ENCODE measurements around the gene CSTPP1.
"Not testable (repeated sequence)": the region's sequence is repeated elsewhere in the genome, so short reads cannot be mapped to it uniquely, and the experiment has no call there.

The CSTPP1 gene

DNA sequence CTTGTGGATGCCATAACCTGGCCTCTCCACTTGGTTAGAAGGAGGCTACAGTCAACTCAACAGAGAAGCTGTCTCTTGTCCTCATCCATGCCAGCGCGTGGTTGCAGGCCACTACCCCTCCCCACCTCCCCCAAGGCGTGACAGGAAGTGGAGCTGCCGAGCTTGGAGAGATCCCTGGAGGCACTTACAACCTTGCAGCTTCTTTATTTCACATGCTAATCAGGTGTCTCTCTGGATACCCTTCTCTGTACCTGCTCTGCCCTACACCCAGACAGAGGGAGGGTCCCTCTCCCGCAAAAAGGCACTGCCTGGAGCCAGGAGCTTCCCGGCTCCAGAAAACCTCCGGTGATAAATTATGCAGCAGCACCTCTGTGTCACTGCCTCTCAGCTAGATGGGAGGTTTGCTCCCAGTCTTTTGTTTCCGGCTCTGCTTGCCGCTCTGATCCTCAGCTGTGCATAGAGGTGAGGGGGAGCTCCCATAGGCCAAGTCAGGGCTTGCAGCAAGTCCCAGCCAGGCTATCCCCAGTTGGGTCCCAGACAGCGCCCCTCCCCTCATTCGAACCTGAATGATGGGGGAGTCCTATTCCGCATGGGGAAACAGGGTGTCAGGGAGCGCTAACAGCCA, 23.9 kb upstream of the CSTPP1 start:
- DNase-seq (ENCODE audit: low read depth in 2 of 2), result no peak

DNA sequence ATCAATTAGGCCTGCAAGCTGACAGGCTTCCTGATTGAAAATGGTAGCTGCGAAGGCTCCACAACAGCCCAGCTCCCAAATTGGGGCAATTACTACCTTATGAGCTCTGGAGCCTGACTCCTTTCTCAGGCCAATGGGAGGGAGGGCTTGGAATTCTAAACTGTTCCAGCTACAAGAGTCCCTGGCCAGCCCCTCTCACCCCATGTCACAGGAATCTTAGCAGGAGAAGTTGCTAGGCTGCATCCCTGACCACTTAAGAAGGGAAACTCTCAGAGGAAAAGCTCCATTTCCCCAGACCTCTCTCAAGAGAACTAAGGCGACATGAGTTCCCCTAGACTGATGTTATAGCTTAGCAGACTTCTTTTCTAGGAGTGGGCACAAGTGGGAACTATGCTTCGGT, 23.1 kb upstream of the CSTPP1 start:
- DNase-seq (ENCODE audit: low read depth in 2 of 2), result no peak

DNA sequence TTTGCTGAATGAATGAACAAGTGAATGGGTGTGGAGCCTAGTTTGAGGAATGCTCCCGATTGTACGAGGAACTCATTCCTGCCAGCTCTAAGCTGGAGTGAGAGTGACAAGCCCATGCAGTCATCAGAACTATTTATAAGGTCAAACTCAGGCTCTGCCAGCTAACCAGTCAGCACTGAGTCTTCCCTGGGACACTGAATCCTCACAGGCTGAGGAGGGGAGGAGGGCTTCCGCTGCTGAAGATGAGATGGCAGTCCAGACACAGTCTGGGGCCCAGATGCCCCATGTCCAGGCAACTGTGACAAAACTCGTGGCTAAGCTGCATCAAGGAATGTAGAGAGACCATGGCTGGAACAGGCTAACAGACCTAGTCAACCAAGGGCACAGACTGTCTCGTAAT, 22.2 kb upstream of the CSTPP1 start:
- no peak for DNase-seq (ENCODE audit: low read depth in 2 of 2)

DNA sequence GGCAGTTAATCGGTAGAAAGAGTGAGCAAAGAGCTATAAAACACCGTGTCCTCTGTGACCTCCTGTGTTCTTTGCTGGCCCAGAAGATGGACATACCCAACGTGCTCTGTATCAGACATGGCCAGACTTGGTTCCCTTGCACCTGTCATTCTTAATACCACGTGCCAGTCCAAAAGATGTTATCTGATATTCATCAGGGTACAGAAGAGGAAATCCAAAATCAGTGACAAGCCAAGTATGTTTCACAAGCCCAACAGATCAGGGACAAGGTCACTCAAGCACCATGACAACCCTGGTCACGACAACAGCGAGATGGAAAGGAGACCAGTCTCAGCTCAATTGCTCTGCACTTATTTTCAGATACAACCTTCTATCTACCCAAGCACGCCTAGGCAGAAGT, 21.7 kb upstream of the CSTPP1 start:
- no peak for DNase-seq (ENCODE audit: low read depth in 2 of 2)

DNA sequence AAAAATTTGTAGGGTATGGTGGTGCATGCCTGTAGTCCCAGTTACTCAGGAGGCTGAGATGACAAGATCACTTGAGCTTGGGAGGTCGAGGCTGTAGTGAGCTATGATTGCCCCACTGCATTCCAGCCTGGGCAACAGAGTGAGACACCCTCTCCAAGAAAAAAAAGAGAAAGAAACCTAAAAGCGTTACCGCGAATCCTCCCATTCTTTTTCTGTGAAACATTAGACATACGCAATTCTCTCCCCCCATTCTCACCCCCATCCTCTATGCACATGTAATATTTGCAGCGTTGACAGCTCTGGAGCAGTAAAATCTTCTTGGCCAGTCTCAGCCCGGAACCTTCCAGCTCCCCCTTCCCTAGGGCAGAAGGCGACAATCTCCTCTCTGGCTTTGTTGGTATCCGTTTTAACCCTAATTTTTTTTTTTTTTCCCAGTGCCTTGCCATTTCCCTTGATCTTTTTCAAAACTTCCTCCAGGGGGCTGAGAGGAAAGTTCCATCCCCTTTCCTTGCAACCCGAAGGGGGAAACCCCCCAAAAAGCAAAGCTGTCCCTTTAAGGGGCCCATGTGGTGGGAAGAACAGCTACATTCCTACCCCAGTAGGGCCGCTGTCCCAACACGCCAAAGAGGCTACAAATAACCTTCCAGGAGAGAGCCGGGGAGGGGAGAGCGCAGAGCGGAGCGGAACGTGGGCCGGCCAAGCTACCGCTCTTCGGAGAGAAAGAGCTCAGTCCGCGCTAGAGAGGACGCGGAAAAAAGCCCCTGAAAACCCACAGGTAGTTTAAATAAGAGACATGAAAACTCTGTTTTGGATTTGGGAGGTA, 20.1 kb upstream of the CSTPP1 start:
- DNase-seq (ENCODE audit: low read depth in 2 of 2), result no peak

DNA sequence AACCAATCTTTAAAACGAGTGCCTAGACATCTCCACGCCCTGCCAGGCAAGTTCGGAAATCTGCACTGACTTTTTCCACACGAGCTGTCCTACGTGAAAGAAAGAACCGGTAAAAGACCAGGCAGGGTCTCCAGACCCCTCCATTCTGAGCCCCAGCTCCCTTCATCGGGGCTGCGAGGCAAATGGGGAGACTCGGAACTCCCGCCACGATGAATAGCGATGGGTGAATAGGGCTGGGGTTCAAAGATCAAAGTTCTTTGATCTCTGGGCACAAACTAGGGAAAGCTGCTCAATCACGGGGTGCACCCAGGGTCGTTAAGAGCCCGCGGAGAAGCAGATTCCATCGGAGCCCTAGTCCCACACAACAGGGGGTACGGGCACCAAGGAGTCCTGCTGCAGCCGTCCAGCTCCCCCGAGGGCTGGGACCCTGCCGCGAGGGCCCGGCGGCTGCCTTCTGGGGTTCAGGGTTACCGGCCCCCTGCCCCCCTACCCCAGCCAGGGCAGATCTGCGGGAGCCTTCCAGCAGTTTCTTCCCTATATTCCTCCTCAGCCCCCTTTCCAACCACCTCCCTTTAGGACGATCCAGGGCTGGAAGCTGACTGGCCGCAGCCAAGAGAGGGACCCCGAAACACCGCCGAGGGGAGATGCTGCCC, 19.3 kb upstream of the CSTPP1 start:
- no peak for DNase-seq (ENCODE audit: low read depth in 2 of 2)

DNA sequence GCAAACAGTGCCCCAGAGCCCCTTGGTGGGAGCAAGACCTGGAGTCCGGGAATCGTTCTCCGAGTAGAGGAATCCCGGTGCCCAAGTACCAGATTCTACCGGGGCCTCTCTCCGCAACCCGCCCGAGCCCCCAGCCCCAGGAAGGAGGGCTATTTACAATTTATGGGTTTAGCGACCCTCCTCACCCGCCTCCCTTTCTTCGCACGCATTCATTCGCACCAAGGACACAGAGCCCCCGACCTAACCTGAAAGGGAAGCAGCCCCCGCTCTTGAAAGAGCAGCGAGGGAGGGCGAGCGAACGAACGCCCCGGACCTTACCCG, 18.8 kb upstream of the CSTPP1 start:
- DNase-seq (ENCODE audit: low read depth in 2 of 2), result no peak

DNA sequence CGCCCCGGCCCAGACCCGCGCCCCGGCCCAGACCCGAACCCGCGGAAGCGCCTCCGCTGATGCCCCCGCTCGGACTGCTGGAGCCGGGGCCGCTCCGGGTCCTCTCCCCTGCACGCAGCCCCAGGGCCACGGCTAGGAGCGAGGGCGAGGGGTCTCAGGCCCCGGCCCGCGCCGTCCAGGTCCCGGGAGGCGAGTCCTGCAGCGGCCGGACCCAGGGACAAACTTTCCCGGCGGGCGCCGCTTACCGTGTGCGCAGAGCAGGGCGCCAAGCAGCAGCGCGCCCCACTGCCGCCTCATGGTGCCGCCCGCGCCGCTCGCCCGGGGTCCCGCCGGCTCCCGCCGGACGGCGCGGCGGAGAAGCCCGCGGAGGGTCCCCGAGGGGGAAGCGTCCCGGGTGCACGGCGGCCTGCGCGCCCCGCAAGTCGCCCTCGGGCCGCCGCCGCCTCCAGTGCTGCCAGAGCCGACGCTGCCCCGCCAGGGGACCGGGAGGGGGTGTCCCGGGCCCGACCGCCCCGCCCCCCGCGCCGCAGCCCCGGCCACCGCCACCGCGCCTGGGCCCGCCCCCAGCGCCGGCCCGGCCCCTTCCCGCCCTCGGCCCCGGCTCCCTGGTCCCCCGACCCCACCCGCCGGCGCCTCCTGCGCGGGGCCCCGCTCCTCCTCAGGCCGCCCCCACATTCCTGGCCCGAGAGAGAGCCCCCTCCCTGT, 18.3 kb upstream of the CSTPP1 start, which contains the start of gene LRP4:
Gene LRP4 (minus strand): TSS at position 468 of the 705 bp plus-strand sequence. CDS start 171 bp downstream, at position 297.
- peak in 1 of 2 donors; percentile 20 for DNase-seq (ENCODE audit: low read depth in 2 of 2)

DNA sequence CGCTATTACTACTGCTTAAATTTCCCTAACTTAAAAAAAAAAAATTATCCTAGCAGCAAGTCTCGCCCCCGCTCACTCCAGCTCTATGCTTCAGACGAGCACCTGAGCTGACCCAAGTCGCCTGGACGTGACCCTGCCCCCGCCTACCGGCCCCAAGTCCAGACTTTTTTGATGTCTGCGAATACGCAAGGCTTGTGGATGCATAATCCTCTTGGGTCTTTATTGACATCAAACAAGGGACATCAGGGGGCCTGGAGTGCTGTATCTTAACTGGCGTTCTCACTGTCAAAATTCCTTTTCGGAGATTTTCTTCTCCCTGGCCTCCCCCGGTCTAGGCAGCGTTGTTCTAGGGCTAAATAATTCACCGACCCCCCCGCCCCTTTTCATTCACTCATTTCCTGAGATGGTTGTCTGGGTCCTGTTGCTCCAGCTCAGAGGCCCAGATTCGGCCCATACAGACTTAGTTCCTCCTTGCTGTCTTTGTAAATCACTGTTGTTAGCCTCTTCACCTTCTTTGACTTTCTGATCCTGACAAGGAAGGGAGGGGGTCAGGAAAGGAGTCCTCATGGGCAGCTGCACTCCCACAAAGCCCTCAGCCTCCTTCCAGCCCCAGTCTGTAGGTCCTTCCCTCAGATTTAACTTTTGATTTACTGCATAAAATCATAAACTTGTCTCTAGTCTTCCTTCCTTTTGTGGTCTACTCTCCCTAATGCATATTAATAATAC, 17.6 kb upstream of the CSTPP1 start:
- DNase-seq (ENCODE audit: low read depth in 2 of 2), result no peak

DNA sequence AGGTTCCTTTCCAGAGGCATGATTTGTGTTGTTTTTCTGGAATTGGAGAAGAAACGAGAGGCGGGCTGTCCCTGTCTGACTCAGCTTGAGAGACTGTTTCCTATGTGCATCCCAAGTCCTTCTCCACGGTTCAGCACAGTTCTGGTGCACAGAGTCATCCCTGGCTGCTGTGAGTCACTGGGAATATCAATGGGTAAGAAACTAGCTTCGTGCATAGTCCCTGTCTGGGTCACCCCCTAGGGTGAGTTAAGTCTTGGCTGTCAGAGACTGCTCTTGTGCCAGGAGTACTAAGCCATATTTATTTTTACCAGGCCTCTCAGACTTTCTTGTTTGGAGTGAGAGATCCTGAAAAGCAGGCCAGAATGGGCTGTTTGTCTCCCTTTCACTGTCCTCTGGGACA, 15.8 kb upstream of the CSTPP1 start:
- no peak for DNase-seq (ENCODE audit: low read depth in 2 of 2)

DNA sequence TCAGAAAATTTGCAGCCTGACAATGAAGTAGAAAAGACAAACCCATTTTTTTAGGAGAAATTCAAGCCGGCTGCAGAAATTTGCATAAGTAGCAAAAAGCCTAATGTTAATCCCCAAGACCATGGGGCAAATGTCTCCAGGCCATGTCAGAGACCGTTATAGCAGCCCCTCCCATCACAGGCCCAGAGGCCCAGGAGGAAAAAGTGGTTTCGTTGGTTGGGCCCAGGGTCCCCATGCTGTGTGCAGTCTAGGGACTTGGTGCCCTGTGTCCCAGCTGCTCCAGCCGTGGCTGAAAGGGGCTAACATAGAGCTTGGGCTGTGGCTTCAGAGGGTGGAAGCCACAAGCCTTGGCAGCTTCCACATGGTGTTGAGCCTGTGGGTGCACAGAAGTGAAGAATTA, 8.6 kb upstream of the CSTPP1 start:
- DNase-seq (ENCODE audit: low read depth in 2 of 2), result not testable (repeated sequence)

DNA sequence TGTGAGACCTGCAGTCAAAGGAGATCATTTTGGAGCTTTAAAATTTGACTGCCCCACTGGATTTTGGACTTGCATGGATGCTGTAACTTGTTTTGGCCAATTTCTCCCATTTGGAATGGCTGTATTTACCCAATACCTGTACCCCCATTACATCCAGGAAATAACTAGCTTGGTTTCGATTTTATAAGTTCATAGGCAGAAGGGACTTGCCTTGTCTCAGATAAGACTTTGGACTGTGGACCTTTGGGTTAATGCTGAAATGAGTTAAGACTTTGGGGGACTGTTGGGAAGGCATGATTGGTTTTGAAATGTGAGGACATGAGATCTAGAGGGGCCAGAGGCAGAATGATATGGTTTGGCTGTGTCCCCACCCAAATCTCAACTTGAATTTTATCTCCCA, 7.9 kb upstream of the CSTPP1 start:
- not testable (repeated sequence) for DNase-seq (ENCODE audit: low read depth in 2 of 2)

DNA sequence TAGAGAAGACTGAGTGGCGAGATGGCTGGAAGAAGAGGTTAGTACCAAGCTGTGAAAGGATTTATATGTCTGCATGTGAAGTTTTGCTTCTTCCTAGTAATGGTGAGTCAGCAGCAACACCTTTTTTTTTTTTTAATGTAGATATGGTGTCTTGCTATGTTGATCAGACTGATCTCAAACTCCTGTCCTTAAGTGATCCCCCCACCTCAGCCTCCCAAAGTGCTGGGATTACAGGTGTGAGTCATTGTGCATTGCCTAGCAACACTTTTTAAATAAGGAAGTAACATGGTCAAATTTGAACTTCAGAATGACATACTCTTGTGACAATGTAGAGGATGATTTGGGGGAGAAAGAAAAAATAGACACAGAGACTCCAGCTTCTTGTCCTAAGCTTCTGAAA, 6.5 kb upstream of the CSTPP1 start:
- no peak for DNase-seq (ENCODE audit: low read depth in 2 of 2)

DNA sequence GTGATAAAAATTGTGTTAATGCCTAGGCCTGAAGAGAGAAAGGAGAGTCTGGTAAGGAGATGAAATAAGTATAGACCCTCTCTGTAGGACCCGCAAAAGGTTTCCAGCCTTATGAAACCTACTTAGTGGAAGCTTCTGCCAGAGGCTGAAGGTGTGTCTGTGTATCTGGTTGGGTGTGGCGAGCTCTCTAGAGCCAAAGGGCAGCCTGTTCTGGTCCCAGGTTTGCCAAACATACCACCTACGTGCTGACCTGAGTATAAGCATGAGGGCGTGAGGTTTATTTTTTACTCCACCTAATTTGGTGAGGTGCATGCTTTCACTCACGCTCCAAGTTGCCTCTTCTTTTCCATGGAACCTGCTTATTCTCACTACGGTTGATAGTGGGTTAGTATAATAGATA, 5.6 kb downstream of the CSTPP1 start:
- no peak for DNase-seq (ENCODE audit: low read depth in 2 of 2)

DNA sequence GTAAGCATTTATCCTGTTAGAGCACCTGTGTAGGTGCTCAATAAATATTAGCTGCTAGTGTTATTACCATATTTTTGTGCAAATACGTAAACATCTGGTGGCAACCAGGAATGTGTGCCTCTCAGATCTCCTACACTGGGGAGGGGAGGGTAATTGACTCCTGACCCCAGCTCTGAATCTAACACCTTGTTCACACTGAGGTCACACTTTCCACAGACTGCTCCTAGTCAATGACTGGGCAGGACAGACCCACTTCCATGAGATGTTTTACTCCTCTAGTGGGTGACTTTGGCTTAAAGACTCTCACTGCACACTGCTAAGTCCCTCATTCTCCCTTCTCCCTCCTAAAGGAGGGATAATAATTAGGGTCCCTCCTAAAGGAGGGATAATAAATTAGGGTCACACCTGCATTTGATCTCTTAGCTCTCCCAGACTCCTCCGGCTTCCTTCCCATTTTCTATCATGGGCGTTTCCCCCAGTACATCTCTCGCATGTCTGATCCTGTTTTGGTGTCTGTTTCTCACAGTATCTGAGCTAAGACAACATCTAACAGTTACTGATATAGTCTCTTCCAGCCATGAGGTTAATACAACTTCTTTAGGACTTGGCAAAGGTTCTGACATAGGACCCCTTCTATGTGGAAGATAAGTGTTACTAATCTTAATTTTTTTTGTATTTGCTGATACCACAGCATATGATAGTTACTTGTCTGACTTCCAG, 8.0 kb downstream of the CSTPP1 start:
- DNase-seq (ENCODE audit: low read depth in 2 of 2), result no peak

DNA sequence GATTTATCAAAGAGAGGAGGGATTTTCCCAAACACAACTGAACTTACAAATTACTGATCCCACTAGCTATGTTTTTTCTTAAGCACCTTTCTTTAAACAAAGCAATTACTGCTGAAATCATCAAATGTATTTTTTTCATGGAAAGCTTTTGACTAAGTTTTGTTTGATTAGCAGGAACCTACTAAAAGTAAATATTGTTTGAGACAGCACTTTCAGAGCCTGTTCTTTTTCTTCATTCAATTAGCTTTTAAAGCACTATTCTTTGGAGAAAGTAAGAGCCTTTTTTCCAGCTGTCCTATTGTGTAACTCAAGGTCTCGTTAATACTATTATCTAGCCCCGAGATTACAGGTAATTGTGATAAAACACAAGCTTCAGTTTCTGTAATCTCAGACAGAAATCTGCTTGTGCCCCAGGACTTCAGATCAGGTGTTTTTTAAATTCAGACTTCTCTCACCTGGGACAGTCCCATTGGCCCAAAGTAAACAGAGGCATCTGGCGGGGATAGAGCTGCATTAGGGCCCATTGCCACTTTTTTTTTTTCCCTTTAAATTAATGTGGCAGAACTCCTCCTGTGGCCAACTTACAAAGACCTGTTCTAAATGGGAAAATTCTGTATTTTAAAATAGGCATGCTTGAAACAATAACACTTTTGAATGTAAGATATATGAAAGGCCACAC, 11.0 kb downstream of the CSTPP1 start:
- DNase-seq (ENCODE audit: low read depth in 2 of 2), result no peak

DNA sequence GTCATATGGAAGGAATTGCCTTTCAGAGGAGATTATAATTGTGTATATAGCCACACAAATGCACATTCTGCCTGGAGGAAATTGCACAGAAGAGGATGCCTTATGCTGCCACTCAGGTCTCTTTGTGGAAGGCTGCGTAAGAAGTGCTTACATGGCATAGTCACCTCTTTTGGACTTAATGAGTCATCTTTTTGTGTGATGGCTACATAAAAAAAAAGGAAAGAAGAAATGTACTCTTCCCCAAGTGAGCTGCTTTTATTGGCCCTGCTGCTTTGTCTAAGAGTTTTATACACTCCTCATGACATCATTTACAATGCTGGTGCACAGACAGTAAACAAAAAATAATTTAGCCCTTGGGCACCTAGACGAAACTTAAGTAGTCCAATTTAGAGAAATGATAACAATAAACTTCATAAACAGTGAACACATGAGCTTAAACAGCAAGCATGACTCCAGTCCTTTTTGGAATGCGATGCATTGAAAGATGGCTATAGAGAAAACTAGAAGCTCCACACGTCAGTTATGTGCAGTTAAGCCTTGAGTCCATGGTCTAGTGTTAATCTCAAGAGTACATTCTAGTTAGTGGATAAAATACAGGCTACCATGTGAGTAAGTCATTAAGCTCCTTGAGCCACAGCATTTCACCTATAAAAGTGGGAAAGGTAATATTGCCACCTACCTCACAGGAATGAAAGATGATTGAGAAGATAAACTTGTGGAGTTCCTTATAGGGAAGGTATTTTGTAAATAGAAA, 12.0 kb downstream of the CSTPP1 start:
- no peak for DNase-seq (ENCODE audit: low read depth in 2 of 2)

DNA sequence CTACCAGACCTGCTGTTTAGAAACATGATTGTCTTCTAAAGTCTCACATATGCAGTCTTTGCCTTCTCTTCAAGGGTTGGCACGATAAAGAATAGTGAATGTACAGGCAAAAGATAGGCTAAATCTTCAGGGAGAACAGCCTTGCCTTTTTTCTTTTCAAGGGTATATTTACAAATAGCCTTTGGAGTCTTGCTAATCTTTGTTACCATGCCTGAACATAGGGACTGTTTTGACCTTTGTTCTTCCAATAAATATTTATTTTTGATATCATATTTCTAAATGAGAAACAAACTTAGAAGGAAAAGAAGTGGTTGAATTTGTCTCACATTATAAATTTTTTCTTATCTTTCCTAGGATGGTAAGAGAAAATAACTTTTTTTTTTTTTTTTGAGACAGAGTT, 12.7 kb downstream of the CSTPP1 start:
- DNase-seq (ENCODE audit: low read depth in 2 of 2), result no peak

DNA sequence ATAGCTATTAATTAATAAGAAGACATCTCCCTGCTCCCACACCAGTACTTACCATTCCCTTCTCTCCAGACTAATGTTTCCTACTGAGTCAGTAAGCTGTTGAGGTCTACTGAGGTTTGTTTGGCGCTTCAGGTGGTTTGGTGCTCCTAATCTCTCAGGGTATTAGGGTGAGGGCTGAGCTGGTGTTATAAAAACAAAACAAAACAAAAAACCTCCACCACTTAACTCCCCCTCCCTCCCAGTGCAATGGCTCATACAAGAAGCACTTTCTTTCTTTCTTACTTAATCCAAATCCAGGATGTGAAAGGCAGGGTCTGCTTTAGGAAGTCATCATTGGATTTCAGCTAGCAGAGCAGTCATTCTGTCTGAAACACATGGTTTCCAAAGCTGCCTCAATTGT, 15.3 kb downstream of the CSTPP1 start:
- DNase-seq (ENCODE audit: low read depth in 2 of 2), result no peak

DNA sequence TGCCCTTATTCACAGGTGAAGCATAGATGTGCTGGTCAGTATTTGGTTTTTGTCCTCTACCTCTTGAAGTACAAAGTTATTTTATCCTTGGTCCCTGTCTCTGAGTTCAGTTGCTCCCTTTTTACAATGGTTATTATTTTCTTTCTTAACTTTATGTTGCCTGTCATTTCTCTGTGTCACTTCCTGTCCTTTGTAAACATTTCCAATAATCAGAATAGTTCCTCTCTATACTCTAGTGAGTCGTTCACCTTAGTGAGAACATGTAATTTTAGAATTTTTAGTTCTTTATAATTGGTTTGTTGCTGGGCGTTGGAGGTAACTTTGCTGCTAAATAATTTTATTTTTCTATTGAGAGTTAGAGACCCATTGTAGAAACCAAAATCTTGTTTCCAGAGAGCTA, 16.0 kb downstream of the CSTPP1 start:
- DNase-seq (ENCODE audit: low read depth in 2 of 2), result no peak

All from stimulated activated CD8-positive, alpha-beta memory T cell treated with anti-CD3 and anti-CD28 coated beads, Interleukin-2, amount 100 ng/mL, for 1 hour (primary cell).